T-helper 1 cell (primary cell): ENCODE data around the gene SP8.
"Not testable (repeated sequence)": the region's sequence is repeated elsewhere in the genome, so short reads cannot be mapped to it uniquely, and the experiment has no call there.

Experiments used
- DNase-seq, 5 donors: peaks; one replicate each; pipeline ENCODE4 v3.0.0-alpha.2; 2012 to 2020
- total RNA-seq, 4 donors: gene quantifications; one replicate each; lab custom pipeline; 2026; lab: John Stamatoyannopoulos, UW

The SP8 gene
- total RNA-seq = 0 to 0.12 (median 0) reads per million in 4 donors

DNA sequence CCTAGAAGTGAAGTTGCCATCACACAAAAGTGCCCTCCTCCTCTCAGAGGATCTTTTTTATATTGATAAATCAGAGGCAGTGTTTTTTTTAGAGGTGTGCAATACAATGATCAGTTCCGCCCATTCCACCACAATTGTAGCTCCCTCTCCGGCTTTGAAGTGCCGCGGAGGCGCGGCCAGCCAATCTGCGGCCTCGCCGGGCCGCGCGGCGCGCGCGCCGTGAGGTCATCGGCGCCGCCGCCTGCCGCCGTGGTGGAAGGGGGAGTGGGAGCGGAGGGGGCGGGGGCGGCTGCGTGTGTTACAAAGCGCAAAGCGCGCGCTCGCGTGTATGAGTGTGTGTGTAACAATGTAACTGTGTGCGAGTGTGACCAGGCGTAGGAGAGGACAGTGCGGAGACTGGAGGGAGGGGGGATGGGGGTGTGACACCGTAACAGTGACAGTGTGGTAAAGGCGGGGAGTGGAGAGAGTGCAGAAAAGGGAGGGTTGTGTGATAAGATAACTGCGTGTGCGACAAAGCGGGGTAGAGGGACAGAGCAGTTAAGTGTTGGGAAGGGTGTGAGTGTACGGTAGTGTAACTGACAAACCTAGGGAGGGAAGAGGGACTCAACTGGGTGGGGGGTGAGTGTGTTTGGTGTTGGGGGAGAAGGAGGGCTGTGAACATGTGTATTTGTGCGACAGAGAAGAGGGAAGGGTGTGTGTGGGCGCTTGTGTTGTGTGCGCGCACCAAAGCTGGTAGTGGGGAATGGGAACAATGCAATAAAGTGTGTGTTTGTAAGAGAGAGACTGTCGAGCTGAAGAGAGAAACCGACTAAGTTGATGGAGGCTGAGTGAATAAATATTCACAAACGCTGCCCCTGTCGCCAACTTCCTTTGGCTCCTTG, at the start of gene SP8:
TSS of gene SP8 (minus strand) at position 108 of the 881 bp plus-strand sequence. CDS start at position 20, 88 bp downstream.
- DNase-seq = no peak

DNA sequence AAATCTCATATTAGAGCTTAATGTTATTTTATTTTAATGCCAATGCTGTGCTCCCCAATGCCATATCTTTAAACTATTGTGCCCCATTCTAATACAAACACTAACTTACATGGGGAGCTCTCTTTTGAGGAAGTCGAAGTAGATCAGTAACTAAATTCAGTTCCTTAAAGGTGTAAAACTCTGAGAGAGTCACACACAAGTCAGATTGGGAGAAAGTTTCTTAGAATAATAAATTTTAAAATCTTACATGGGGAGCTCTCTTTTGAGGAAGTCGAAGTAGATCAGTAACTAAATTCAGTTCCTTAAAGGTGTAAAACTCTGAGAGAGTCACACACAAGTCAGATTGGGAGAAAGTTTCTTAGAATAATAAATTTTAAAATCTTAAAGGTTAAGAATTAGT, 49.7 kb upstream of the SP8 start:
- not testable (repeated sequence) for DNase-seq

- DNase-seq = no peak
These were observed 48.5 kb upstream of the SP8 start for GRCh38 chr7:20835111-20835750.

DNA sequence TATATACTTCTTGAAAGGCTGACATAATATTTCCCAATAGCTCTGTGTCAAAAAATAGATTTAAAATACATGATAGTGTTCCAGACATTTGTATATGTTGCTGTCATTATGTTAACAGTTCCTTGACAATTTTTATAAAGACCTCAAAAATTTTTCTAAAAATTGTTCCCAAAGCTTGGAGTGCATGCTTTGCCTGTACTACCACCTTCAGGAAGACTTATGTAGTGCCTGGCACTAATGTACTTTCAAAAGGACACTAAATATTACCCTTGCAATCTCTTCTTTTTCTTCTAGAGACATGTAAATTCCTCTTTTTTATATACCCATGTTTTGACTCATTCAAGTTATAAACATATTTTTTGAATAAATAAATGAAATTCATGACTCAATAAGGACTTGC, 48.0 kb upstream of the SP8 start:
- DNase-seq = no peak

DNA sequence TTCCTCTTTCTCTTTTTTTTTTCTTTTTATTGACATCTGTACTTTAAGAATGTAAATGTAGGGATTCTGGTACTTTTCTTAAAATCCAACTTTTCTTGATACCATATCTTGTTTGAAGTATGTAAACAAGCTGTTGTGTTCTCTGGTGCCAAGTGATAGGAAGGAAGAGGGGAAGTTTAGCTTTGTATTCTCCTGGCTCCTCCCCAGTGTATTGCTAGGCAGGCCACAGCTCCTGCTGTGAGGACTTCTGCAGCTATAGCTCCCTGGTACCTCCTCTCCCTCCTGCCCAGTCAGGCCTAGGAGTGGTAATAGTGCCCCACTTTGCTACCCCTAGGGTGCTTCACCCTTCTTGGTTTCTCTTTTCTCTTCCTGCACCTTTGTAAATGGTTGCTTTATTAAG, 45.3 kb upstream of the SP8 start:
- DNase-seq = no peak

DNA sequence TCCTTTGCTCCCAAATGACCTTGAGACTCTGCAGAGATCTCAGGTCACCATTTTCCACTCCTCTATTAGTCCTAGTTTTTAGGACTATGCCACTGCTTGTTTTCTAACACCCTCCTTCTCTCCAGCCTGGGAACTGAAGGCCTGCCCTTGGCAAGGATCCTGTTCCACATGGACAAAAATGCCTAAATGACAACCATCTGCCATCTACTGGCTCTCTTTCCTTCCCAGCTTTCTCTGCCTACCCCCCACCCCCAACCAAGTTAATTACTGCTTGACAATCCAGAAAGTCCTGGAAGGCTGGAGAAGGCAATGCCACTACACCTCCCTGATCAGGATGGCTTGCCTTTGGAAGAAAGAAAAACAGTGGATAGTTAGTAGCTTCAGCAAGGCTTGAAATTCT, 44.8 kb upstream of the SP8 start:
- no peak for DNase-seq

DNA sequence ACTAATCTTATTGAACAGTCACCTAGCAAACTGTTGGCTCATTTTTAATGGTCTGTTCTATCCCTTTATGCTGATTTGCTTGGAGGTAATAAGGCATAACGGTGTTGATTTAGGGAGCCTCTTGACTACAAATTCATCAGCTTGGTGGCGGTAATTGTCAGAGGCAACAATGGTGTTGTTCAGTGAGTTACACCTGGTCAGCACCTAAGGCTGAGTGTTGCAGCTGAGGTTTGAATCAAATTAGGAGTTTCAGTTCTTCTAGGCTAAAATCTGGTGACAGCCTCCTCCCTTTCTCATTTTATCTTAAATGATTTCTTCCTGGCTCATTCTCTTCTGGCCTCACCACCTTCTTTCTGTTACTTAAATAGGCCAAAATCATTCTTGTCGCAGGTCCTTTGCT, 42.3 kb upstream of the SP8 start:
- DNase-seq = no peak

DNA sequence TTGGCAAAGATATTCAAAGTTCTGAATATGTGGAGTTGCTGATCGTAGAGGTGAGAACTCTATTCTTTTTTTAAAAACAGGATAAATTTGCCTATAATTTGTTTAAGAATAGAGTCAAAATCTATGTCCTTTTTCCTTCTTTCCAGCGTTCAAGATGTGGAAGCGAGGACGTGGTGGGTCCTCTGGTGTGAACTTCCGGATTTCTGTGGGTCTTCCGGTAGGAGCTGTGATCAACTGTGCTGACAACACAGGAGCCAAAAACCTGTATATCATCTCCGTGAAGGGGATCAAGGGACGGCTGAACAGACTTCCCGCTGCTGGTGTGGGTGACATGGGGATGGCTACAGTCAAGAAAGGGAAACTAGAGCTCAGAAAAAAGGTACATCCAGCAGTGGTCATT, 40.5 kb upstream of the SP8 start:
- no peak for DNase-seq

GRCh38 chr7:20826243-20826642, 39.6 kb upstream of the SP8 start:
- no peak for DNase-seq

- DNase-seq = no peak
These were observed 38.9 kb upstream of the SP8 start for GRCh38 chr7:20825555-20825954.

DNA sequence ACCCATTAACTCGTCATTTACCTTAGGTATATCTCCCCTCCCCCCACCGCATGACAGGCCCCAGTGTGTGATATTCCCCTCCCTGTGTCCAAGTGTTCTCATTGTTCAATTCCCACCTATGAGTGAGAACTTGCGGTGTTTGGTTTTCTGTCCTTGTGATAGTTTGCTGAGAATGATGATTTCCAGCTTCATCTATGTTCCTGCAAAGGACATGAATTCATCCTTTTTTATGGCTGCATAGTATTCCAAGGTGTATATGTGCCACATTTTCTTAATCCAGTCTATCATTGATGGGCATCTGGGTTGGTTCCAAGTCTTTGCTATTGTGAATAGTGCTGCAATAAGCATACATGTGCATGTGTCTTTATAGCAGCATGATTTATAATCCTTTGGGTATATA, 34.7 kb upstream of the SP8 start:
- not testable (repeated sequence) for DNase-seq

DNA sequence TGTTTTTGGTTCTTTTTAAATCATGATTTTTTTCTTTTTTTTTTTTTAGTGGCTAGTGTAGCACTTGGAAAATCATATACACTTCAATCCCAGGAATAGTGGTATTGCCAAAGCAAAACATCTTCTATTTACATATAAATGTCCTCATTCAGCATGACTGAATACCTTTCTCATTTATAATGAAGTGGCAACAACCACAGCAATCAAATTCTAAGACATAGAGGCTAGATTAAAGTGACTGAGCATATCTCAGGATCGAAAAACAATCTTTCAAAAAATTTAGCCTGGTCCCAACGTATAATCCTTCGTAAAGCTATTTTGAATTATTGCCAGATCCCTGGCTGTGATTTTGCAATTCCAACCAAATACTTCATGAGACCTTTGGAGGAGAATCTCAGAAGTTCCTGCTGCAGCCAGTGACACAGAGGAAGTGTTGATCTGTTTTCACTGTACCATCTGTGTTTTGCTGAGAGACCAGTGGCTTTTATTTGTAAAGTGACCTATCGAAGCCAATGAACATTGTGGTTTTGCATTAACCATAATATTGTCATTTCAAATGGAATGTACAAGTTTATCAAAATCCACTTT, 29.8 kb upstream of the SP8 start:
- DNase-seq = no peak

GRCh38 chr7:20804345-20804744, 17.7 kb upstream of the SP8 start:
- DNase-seq = no peak

- no peak for DNase-seq
These were observed 13.1 kb upstream of the SP8 start for GRCh38 chr7:20799566-20800366.

GRCh38 chr7:20798694-20799121, 12.0 kb upstream of the SP8 start:
- no peak for DNase-seq

GRCh38 chr7:20798081-20798693, 11.5 kb upstream of the SP8 start:
- DNase-seq = no peak

DNA sequence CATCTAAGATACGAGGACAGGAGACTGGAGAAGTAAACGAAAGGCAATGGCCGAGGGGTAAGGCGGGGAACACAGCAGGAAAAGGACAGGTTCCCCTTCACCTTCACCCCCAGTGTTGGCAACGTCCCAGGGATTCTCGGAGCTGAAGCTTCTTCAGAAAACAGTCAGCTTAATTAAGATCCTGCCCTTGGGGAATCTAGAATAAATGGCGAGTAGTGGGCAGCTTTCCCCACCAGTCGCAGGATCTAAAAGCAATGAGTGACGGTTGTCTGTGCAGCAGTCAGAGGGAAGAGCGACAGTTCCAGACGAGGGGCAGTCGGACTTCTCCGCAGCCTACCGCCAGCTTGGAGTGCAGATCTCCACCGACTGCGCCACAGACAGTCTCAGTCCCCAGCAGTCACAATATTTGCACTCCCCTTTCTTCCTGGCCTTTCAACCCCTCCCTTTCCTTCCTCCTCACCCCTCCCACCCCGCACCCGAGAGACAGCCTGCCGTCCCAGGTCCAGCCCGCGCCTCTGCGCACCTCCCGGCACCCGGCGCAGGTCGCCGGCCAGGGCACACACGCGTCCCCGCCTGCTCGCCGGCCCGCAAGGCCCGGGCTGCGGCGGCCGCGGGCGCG, 10.9 kb upstream of the SP8 start:
- DNase-seq = no peak

DNA sequence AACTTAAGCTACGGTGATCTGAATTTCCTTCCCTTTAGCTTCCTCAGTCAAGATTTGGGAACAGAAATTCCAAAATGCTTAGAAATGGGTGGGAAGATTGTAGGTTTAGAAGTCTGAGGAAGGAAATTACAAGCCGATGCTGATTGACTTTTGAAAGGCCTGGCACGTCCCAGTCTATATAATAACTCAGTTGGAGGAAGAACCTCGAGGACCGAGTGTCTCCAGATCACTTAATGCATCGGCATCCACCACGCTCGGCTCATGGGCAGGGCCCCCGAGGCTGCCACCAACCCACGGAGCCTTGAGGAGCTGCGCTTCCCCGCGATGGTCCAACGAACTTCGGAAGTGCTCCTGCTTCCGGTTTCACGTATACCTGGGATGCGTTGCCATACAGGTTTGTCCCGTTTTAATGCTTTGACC, 10.4 kb upstream of the SP8 start:
- DNase-seq = no peak

DNA sequence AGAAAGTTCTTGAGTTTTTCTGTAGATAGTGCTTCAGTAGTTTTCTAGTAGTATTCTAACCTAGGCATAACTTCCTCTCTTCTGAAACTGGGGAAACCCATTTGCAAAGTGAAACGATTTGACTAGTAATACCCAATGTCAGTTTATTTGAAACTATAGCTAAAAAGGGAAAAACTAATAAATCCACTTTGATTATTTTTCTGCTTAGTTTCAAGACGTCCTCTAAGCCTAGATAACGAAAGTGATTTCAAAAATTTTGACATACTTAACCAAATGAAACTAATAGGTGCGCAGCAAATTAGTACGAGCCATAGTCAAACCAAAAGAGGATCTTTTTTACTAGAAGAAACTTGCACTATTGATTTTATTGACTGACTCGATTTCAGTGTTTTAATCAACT, 9.8 kb upstream of the SP8 start:
- no peak for DNase-seq

DNA sequence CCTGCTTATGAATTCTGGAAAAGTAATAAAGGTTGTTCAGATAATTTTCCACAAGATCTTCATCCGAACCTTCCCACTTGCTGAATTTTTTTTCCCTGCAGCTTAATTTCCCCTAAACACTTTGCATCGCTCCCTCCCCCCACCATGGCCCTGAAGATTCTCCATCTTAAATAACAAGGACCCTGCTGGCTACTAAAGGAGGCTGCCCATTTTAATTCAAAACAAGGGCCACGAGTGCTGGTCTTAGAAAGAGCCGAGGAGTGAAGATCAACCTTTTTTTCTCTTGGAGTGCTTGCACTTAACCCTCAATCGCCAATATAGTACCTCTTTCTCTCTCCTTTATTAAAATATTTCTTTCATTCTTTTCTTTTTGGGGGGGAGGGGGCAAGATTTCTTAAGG, 9.2 kb upstream of the SP8 start:
- DNase-seq = no peak

DNA sequence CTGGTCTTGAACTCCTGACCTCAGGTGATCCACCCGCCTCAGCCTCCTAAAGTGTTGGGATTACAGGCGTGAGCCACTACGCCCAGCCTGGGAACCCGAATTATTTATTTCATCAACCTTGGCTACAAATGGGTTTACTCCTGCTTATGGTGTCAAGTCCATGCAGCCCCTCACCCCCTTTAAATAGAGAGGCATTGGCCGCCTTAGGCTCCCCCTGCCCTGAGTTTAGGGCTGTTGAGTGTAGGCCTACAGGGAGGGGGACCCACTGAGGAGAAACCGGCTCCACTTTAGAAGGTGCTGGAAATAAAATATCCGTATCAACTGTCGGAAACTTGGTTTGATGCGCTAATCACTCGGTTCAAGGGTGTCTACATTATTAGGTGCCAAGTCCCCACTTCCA, 8.7 kb upstream of the SP8 start:
- no peak for DNase-seq

DNA sequence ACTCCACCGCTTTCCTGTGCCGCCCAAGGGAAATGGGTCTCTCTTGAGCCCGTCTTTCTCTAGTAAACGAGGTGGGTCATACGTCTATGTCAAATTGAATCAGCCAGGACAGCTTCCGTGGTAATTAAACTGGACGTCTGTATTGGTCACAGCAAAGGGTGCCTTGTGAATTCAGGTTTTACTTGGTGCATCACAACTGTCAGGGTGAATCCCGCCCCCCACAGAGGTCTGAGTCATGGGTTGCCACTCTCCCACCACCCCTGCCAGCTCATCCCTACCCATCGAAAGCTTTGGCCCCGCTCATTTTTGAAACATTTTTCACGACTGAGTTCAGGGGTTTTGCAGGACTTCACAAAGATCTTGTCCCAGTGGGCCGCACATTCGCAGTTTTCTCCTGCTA, 8.0 kb upstream of the SP8 start:
- DNase-seq = no peak
